Fibroblast of mammary gland (primary cell): Measurements from ENCODE around the gene SUV39H2.
"Not testable (repeated sequence)": the region's sequence is repeated elsewhere in the genome, so short reads cannot be mapped to it uniquely, and the experiment has no call there.

Experiments
- DNase-seq: peaks from one replicate; pipeline ENCODE4 v3.0.0-alpha.2; 2010; ENCODE audit warnings: low read depth
- H3K4me3 ChIP-seq: 2 replicates; pipeline ENCODE4 v1.5.1; 2011; ENCODE audit warnings: low read depth, mild to moderate bottlenecking, low read length, moderate library complexity; ENCODE audit not compliant: control insufficient read depth
- CTCF ChIP-seq: conservative IDR thresholded peaks from 2 replicates; pipeline ENCODE4 v1.5.1; 2011; ENCODE audit warnings: low read depth, low read length, inconsistent platforms; ENCODE audit not compliant: control insufficient read depth, insufficient read depth

Gene SUV39H2

GRCh38 chr10:14925268-14925667, 46.6 kb downstream of the SUV39H2 start:
- no peak for TF ChIP-seq CTCF
- H3K4me3 ChIP-seq = no peak overlapping the region
- no peak for DNase-seq

DNA sequence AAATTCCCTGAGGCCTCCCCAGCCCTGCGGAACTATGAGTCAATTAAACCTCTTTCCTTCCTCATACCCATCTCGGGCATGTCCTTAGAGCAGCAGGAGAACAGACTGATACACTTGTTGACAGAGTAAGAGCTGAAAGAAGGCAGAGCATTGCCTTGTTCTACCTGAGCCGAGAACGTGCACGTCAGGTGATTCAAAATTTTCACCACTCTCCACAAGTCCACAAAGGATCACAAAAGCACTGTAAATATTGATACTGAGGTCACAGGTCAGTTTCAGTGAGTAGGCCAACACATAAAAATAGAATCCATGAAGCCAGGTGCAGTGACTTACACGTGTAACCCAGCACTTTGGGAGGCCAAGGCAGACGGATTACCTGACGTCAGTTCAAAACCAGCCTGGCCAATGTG, 47.4 kb downstream of the SUV39H2 start:
- no peak for TF ChIP-seq CTCF
- no peak for DNase-seq

GRCh38 chr10:14926722-14927416, 48.2 kb downstream of the SUV39H2 start:
- H3K4me3 ChIP-seq = no peak overlapping the region
- no peak for DNase-seq
- no peak for TF ChIP-seq CTCF

More for the DNA sequence above, 47.4 kb downstream of the SUV39H2 start:
- H3K4me3 ChIP-seq = no peak overlapping the region

GRCh38 chr10:14930610-14931009, 51.9 kb downstream of the SUV39H2 start:
- no peak for TF ChIP-seq CTCF
- no peak overlapping the region for H3K4me3 ChIP-seq
- no peak for DNase-seq

DNA sequence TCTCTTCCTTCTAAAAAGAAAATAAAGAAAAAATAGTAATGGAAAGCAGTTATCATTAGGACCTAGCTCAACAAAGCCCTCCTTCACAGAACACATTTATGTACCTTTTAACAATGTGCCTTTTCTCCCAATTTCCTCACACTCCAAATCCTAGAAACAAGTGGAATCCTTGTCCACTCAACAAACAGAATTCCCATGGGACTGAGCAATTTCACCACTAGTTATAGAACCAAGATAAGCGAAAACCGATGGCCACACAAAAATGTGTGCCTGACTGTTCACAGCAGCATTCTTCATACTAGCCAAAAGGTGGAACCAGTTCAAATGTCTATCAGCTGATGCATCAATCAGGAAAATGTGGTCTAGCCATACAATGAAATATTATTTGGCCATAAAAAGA, 57.9 kb downstream of the SUV39H2 start:
- no peak for DNase-seq
- TF ChIP-seq CTCF = no peak
- no peak overlapping the region for H3K4me3 ChIP-seq

- DNase-seq = peak; percentile 33
- not testable (repeated sequence) for H3K4me3 ChIP-seq
These were observed 60.3 kb downstream of the SUV39H2 start for GRCh38 chr10:14938971-14939370.

DNA sequence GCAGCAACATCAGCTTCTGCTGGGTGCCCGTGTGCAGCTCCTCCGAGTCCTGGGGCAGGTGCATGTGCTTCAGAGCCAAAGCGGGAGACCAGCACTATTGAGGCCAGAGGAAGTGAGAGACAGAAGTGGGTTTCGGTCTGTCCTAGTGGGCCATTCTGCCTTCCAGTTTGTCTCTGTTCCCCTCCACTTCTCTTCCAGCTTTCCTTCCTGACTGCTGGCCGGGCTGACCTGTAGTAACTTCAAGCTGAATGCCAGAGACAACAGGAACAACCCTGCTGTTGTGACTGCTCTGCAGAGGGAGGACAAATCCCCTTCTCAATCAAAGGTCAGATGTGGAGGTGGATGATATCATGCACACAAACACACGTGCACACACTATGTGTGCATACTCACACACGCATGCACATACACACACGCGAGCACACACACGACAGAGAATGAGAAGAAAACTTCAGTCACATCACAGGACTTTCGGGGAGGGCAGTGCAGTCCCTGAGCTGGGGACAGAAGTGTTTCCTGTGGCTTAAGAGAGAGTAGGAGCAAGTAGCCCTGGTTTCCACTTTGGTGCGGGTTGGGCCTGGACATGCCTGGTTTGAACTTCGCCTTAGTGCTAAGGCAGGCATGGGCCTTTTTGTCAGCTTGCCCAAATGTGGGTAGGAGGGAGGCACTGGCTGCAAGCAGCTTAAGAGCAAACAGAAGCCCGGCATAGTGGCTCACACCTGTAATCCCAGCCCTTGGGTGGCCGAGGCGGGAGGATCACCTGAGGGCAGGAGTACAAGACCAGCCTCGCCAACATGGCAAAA, 63.7 kb downstream of the SUV39H2 start:
- DNase-seq, H3K4me3 ChIP-seq: not testable (repeated sequence)

- not testable (repeated sequence) for DNase-seq, H3K4me3 ChIP-seq
These were observed 64.3 kb downstream of the SUV39H2 start for GRCh38 chr10:14942950-14943338.
